Parathyroid adenoma (tissue), 2 donors: ENCODE measurements around the gene EMP2.

ENCODE experiments used
- H2AFZ ChIP-seq: fragments of 300-600 bp; sonication (generic); one replicate; pipeline ENCODE4 v1.7.0; 2017; ENCODE audit warnings: antibody characterized with exemption, mild to moderate bottlenecking
- H3K27ac ChIP-seq: fragments of 300-600 bp; sonication (generic); one replicate; pipeline ENCODE4 v1.7.0; 2017
- H3K27me3 ChIP-seq: fragments of 300-600 bp; sonication (generic); one replicate; pipeline ENCODE4 v1.7.0; 2017; ENCODE audit warnings: low read length; ENCODE audit not compliant: control insufficient read depth, insufficient read depth
- H3K36me3 ChIP-seq: fragments of 300-600 bp; sonication (generic); one replicate; pipeline ENCODE4 v1.7.0; 2017; ENCODE audit warnings: low read length; ENCODE audit not compliant: control insufficient read depth, insufficient read depth
- H3K4me1 ChIP-seq: fragments of 300-600 bp; sonication (generic); one replicate; pipeline ENCODE4 v1.7.0; 2017; ENCODE audit warnings: control low read depth
- H3K4me2 ChIP-seq: fragments of 300-600 bp; sonication (generic); one replicate; pipeline ENCODE4 v1.7.0; 2017; ENCODE audit warnings: low read length
- H3K4me3 ChIP-seq: fragments of 300-600 bp; sonication (generic); one replicate; pipeline ENCODE4 v1.7.0; 2017; ENCODE audit warnings: low read depth, low read length
- H3K79me2 ChIP-seq: fragments of 300-600 bp; sonication (generic); one replicate; pipeline ENCODE4 v1.7.0; 2017; ENCODE audit warnings: control low read depth
- H3K9ac ChIP-seq: fragments of 300-600 bp; sonication (generic); one replicate; pipeline ENCODE4 v1.7.0; 2017; ENCODE audit warnings: mild to moderate bottlenecking
- H3K9me3 ChIP-seq: fragments of 300-600 bp; sonication (generic); one replicate; pipeline ENCODE4 v1.7.0; 2017; ENCODE audit warnings: low read length; ENCODE audit not compliant: control insufficient read depth
- CTCF ChIP-seq: fragments of 300-600 bp; sonication (generic); IDR thresholded peaks from one replicate; pipeline ENCODE4 v1.7.0; 2017; ENCODE audit warnings: antibody characterized with exemption, mild to moderate bottlenecking
- donor health status: primary hyperparathyroidism.

Gene EMP2

GRCh38 chr16:10614685-10615084 lies 34.3 kb upstream of the EMP2 start:
- H3K36me3 ChIP-seq: no peaks in the 10 kb centered on the region
- no peaks in the 10 kb centered on the region for H3K9me3 ChIP-seq
- peaks cover 11% of the 10 kb centered on the region for H3K4me1 ChIP-seq
- no peak overlapping the region for H3K4me2 ChIP-seq
- no peak for TF ChIP-seq CTCF
- no peaks in the 10 kb centered on the region for H3K79me2 ChIP-seq
- no peak overlapping the region for H3K27ac ChIP-seq
- H3K4me3 ChIP-seq: no peak overlapping the region
- H2AFZ ChIP-seq: no peak overlapping the region
- no peaks in the 10 kb centered on the region for H3K27me3 ChIP-seq
- no peak overlapping the region for H3K9ac ChIP-seq

GRCh38 chr16:10613785-10614485 lies 33.5 kb upstream of the EMP2 start:
- H3K4me1 ChIP-seq: peaks cover 11% of the 10 kb centered on the region
- TF ChIP-seq CTCF: no peak

GRCh38 chr16:10612649-10613179 lies 32.3 kb upstream of the EMP2 start:
- H3K4me3 ChIP-seq: no peak overlapping the region
- no peaks in the 10 kb centered on the region for H3K79me2 ChIP-seq
- TF ChIP-seq CTCF: no peak
- H3K27ac ChIP-seq: no peak overlapping the region
- no peaks in the 10 kb centered on the region for H3K9me3 ChIP-seq
- H3K36me3 ChIP-seq: no peaks in the 10 kb centered on the region
- no peak overlapping the region for H3K9ac ChIP-seq
- H3K4me2 ChIP-seq: no peak overlapping the region
- no peak overlapping the region for H2AFZ ChIP-seq
- H3K4me1 ChIP-seq: peaks cover 11% of the 10 kb centered on the region
- H3K27me3 ChIP-seq: no peaks in the 10 kb centered on the region

More at GRCh38 chr16:10613785-10614485, 33.5 kb upstream of the EMP2 start:
- no peaks in the 10 kb centered on the region for H3K27me3 ChIP-seq
- no peak overlapping the region for H2AFZ ChIP-seq
- H3K27ac ChIP-seq: no peak overlapping the region
- no peak overlapping the region for H3K4me3 ChIP-seq
- H3K9ac ChIP-seq: no peak overlapping the region
- no peaks in the 10 kb centered on the region for H3K36me3 ChIP-seq
- H3K9me3 ChIP-seq: no peaks in the 10 kb centered on the region
- no peaks in the 10 kb centered on the region for H3K79me2 ChIP-seq
- no peak overlapping the region for H3K4me2 ChIP-seq

- H3K4me2 ChIP-seq: no peak overlapping the region
- H2AFZ ChIP-seq: no peak overlapping the region
- no peaks in the 10 kb centered on the region for H3K79me2 ChIP-seq
- peaks cover 2% of the 10 kb centered on the region for H3K4me1 ChIP-seq
- H3K4me3 ChIP-seq: no peak overlapping the region
- no peaks in the 10 kb centered on the region for H3K27me3 ChIP-seq
- no peaks in the 10 kb centered on the region for H3K36me3 ChIP-seq
- TF ChIP-seq CTCF: no peak
- H3K9me3 ChIP-seq: no peaks in the 10 kb centered on the region
- no peak overlapping the region for H3K27ac ChIP-seq
- H3K9ac ChIP-seq: no peak overlapping the region
Observed at GRCh38 chr16:10611825-10612342, 31.5 kb upstream of the EMP2 start.
